Glomerular visceral epithelial cell (primary cell): ENCODE results near the gene KCNQ1.
A peak's percentile ranks its signal among the peaks of the same experiment; 100 is the strongest.

Source experiments
- DNase-seq: peaks from one replicate; pipeline ENCODE4 v3.0.0-alpha.2; 2016; ENCODE audit errors: extremely low spot score

The KCNQ1 gene, protein sequence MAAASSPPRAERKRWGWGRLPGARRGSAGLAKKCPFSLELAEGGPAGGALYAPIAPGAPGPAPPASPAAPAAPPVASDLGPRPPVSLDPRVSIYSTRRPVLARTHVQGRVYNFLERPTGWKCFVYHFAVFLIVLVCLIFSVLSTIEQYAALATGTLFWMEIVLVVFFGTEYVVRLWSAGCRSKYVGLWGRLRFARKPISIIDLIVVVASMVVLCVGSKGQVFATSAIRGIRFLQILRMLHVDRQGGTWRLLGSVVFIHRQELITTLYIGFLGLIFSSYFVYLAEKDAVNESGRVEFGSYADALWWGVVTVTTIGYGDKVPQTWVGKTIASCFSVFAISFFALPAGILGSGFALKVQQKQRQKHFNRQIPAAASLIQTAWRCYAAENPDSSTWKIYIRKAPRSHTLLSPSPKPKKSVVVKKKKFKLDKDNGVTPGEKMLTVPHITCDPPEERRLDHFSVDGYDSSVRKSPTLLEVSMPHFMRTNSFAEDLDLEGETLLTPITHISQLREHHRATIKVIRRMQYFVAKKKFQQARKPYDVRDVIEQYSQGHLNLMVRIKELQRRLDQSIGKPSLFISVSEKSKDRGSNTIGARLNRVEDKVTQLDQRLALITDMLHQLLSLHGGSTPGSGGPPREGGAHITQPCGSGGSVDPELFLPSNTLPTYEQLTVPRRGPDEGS

DNA sequence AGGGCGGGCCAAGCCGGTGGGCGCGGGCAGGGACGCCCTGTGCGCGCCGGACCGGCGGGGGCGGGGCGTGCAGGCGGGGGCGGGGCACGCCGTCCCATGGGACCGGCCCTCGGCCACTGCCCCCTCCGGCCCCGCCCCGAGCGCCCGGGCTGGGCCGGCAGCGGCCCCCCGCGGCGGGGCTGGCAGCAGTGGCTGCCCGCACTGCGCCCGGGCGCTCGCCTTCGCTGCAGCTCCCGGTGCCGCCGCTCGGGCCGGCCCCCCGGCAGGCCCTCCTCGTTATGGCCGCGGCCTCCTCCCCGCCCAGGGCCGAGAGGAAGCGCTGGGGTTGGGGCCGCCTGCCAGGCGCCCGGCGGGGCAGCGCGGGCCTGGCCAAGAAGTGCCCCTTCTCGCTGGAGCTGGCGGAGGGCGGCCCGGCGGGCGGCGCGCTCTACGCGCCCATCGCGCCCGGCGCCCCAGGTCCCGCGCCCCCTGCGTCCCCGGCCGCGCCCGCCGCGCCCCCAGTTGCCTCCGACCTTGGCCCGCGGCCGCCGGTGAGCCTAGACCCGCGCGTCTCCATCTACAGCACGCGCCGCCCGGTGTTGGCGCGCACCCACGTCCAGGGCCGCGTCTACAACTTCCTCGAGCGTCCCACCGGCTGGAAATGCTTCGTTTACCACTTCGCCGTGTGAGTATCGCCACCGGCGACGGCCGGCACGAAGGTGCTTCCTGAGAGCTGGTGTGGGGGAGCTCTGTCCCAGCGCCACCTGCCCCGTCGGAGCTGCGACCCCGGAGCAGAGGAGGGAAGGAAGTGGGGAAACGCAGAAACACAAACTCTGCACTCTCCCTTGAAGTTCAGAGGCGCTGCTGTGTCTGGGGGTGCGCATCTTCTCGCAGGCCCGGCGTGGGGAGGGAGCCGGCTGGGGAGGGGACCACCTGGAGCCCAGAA, at the start of gene KCNQ1:
TSS of gene KCNQ1 (plus strand) at position 188 of the 925 bp plus-strand sequence. CDS start at position 279, 91 bp downstream.
- DNase-seq, result peak; percentile 17

DNA sequence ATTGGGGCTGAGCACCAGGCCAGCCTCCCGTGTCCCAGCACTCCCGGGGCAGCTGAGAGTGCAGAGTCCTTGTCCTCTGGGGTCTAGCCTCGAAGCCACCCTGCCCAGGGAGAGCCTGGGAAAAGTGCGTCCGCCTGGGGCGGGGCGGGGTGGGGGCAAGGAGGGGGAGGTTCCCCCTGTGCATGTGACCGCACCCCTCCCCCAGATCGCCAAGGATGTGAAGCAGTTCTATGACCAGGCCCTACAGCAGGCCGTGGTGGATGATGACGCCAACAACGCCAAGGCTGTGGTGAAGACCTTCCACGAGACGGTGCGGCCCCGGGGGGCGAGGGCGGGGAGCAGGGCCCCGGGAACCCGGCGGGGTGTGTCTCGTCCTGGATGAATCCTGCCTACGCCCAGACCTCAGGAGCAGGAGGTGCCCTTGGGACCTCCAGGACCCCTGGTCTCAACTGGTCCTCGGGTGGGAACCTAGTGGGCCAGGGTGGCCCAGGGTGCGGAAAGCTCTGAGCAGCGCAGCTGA, 49.5 kb upstream of the KCNQ1 start:
- DNase-seq, result no peak

DNA sequence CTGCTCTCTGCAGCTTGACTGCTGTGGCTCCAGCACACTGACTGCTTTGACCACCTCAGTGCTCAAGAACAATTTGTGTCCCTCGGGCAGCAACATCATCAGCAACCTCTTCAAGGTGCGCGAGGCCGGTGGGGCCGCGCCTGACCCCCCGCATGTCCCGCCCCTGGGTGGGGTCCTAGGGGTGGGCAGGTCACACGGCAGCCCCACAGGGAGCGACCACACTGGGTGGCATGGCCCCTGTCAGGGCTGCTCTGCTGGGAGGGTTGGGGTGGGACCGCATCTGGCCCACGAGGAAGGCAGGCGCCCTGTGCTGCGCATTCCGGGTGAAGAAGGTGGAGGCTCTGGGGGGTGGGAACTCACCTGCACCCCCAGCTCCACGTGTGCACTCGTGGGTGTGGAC, 49.0 kb upstream of the KCNQ1 start:
- DNase-seq, result no peak

DNA sequence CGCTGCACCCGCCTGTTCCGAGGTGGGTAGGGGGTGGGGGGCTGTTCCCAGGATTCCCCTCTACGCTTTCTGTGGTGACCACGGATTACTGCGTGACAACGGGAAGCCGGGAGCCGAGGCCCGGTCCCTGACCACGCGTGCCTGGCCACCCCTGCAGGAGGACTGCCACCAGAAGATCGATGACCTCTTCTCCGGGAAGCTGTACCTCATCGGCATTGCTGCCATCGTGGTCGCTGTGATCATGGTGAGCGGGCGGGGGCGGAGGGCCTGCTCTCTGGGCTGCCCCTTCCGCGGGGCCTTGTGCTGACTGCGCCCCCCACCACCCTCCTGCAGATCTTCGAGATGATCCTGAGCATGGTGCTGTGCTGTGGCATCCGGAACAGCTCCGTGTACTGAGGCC, 48.3 kb upstream of the KCNQ1 start:
- DNase-seq, result no peak

DNA sequence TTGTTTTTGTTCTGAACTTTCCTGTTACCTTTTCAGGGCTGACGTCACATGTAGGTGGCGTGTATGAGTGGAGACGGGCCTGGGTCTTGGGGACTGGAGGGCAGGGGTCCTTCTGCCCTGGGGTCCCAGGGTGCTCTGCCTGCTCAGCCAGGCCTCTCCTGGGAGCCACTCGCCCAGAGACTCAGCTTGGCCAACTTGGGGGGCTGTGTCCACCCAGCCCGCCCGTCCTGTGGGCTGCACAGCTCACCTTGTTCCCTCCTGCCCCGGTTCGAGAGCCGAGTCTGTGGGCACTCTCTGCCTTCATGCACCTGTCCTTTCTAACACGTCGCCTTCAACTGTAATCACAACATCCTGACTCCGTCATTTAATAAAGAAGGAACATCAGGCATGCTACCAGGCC, 47.8 kb upstream of the KCNQ1 start:
- DNase-seq, result no peak

DNA sequence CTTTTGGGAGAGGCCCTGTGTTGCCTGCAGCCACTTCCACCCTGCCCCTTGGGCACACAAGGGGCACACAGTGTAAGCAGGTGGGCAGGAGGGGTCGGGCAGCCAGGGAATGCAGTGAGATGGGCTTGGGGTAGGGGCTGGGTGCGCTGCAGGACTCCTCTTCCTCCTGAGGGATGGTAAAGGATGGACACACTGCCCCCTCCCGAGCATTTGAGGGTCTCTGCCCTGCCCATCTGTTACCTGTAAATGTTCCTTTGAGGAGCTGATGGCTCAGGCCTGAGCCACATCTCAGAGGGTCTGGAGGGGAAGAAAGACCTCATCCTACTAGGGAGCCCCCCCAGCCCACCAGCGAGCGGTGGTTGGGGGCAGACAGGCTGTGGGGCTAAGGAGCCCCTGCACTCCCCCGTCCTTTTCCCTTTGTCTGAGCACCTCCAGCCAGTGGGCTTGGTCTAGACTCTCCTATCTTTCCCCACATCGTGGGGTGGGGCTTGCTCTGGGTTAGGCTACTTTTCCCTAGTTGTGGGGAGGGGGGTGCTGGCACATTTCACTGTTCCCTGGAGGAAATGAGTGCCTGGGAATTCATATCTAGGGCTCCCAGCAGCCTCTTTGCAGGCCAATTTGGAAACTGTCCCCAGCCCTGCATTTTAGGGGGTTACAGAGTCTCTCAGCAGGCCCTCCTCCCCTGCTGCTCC, 46.0 kb upstream of the KCNQ1 start:
- DNase-seq, result no peak

DNA sequence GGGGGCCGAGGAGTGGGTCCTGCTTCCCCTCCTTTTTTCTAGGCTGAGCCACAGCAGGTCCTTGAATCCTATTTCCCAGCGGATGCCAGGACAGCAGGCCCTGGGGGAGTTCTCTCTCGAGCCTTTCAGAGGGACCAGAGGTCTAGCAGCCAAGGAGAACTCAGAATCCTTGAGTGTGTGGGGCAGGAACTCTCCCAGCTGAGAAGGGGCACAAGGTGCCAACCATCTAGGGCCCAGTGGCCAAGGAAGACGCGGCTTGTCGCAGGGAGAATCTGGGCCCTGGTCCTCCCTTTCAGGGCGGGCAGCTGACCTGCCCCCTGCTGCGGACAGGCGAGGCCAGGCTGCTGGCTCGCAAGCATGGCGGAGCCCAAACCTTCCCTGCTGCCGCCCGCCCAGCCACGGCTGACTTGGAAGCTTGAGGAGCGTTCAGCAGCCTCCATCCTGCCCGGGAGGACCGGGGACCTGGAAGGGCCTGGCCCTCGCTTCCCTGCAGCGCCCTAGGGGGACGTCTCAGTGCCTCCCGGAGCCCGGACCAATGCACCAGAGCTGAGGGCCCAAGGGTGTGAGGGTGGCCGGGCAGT, 45.2 kb upstream of the KCNQ1 start:
- DNase-seq, result no peak

DNA sequence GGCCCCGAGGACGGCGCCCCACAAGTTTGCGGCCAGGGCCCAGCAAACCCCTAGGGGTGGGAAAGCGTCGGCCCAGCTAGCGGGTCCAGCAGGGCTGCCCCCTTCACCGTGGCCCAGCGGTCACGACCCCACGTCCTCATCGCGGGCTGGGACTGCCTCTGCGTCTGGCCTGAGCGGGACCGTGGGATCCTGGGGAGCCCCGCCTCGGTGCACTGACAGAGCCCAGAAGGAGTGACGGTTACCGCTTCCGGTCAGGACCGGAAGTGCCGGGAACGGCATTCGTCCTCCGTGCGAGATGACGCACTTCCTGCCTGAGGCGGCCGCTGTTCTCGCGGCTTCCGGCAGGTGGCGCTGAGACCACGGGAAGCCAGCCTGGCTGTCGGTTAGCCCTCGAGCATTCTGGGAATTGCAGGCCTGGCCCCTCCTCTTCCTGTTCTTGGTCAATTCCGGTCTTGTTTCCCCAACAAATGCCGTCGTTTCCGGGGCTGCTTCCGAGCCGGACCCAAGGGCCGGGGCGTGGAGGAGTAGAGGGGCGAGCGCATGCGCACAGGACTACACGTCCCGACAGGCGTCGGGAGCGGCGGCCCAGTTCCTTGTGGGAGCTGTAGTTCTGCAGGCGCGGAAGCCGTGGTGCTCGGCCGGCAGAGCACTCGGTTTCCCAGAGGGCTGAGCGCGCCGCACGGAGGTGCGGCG, 44.6 kb upstream of the KCNQ1 start, which contains the start of gene TSSC4:
TSS of gene TSSC4 (plus strand) at position 682 of the 693 bp plus-strand sequence. CDS start 1,884 bp downstream, outside the sequence.
- DNase-seq, result peak; percentile 100

DNA sequence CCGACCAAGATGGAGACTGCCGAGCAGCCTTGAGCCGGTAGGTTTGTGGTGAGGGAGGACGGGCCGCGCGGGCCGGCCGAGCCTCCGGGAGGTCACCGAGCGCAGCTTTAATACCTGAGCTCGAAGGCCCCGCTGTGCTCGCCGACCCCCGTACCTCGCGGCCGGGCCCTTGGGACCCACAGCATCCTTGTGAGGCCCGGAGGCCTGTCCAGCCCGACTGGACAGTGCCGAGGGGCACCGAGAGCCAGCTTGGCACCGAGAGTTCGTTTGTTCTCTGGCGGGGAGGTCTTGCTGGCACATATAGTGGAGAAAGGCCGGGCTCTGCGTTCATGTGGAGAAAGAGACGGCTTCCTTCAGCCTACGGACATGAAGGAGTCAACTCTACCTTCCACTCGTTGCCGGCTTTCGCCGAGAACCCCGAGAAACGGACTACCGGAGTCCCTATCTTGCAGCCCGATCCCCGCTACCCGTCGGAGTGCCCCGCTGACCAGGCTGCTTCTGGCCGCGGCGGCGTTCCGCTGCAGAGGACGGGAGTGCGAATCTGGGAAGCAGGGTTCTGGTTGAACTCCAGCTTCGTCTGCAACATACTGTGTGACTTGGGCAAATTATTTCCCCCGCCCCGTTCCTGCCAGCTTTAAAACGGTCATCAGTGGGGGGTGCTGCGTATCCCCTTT, 43.9 kb upstream of the KCNQ1 start:
- DNase-seq, result no peak

DNA sequence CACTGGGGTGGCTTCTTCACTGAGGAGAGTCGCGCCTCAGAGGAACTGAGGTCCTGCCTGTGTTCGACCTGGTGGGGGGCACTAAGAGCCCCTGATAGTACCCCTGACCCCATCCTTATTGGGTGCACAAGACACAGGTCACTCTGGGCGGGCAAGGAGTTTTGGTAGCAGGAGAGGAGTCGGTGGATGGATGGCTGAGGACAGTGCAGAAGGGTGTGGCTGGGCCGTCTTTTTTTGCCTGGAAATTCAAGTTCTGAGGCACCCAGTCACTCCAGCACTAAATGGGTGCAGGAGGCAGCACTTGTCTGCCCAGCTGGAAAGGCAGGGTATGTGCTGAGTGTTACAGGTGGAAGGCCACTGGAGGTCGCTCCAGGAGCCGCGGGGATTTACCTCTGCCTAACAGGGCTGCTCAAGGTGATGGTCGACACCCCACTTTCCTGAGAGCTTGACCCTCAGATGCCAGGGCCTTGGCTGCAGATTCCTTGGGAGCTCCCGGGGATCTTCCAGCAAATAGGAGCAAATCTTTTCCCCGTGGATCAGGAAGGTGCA, 43.3 kb upstream of the KCNQ1 start:
- no peak for DNase-seq

DNA sequence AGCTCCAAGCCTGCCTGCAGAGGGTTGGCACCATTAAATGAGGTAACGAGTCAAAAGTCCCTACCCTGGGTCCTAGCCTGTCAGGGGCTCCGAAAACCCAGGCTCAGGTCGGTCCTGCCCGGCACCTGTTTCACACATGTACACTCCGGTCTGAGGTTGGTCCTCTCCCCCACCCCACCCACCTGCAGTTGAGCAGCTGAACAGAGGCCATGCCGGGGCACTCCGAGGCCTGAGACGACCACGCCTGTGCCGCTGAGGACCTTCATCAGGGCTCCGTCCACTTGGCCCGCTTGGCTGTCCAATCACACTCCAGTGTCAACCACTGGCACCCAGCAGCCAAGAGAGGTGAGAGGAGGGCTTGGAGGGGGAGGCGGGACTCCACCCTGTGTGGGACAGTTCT, 42.7 kb upstream of the KCNQ1 start:
- no peak for DNase-seq

DNA sequence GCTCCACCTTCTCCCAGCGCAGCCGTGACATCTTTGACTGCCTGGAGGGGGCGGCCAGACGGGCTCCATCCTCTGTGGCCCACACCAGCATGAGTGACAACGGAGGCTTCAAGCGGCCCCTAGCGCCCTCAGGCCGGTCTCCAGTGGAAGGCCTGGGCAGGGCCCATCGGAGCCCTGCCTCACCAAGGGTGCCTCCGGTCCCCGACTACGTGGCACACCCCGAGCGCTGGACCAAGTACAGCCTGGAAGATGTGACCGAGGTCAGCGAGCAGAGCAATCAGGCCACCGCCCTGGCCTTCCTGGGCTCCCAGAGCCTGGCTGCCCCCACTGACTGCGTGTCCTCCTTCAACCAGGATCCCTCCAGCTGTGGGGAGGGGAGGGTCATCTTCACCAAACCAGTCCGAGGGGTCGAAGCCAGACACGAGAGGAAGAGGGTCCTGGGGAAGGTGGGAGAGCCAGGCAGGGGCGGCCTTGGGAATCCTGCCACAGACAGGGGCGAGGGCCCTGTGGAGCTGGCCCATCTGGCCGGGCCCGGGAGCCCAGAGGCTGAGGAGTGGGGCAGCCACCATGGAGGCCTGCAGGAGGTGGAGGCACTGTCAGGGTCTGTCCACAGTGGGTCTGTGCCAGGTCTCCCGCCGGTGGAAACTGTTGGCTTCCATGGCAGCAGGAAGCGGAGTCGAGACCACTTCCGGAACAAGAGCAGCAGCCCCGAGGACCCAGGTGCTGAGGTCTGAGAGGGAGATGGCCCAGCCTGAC, 41.7 kb upstream of the KCNQ1 start:
- no peak for DNase-seq

DNA sequence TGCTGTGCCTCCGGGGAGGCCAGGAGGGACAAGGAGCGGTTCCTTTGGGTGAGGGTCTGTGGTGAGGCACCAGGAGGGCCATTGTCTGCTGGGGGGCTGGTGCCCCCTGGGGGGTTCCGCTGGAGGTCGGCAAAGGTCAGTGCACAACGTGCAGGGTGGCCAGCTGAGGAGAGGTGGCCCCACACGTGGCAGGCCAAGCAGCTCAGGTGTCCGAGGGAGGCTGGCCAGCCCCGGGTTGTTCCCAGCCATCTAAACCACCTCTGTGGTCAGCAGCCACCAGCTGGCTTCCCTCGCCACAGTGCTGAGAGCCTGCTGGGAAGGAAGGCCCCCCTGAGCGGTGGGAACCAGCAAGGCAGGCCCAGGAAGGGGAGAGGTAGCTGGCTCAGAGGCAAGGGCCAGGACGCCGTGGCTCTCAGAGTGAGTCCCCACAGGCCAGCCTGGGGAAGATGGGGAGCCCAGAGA, 40.0 kb upstream of the KCNQ1 start:
- no peak for DNase-seq

DNA sequence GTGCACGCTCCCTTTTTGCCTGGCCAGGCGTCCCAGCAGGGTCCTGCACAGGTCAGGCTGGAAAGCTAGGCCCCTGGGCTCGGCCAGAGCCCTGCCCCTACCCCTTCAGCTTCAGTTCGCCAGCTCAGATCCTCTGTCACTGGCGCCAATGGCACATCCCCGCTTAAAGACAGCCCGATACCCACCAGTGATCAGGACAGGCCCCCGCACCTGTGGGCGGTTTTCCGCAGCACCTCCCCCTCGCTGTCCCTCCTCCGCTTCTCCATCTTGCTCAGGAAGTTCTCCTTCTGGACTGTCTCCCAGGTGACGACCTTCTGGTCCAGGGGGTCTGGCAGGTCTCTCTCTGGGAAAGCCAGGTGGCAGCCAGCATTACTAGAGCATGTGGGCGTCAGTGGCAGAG, 38.4 kb upstream of the KCNQ1 start:
- no peak for DNase-seq

DNA sequence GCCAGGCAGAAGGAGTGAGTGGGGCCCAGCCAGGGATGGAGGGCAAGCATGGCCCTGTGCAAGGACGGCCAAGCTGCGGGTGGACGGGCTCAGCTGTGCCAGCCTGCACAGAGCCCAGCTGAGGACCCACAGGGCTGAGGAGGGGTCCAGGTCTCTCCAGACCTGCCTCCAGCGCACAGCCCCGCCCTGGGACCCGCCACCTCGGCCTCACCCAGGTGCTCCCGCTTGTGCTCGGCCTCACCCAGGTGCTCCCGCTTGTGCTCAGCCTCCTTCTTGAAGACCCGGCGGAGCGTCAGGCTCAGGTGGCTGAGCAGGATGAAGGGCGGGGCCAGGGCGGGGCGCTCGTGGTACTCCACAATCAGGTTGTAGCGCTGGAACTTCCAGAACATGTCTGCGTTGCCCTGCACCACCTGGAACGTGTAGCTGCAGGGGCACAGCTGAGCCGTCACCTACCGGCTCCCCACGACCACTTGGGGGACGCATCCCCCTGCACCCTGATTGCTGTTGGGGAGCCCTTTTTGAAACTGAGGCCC, 37.9 kb upstream of the KCNQ1 start:
- no peak for DNase-seq

DNA sequence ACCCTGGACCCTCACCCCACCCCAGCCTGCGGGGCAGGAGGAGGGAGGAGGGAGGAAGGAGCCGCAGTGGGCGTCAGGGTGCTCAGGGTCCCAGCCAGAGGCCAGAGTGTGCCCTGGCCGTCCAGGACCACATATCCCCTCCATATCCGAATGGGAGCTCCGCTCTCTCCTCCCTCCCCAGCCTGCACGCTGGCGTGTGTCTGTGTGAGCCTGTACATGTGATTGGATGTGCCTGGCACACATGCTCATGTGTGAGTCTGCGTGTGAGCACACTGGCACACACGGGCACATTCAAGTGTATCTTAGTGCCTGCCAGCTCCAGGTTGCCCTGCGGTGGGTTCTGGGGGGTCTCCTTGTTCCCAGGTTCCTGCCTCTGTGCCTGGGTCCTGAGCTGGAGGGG, 36.1 kb upstream of the KCNQ1 start:
- no peak for DNase-seq

DNA sequence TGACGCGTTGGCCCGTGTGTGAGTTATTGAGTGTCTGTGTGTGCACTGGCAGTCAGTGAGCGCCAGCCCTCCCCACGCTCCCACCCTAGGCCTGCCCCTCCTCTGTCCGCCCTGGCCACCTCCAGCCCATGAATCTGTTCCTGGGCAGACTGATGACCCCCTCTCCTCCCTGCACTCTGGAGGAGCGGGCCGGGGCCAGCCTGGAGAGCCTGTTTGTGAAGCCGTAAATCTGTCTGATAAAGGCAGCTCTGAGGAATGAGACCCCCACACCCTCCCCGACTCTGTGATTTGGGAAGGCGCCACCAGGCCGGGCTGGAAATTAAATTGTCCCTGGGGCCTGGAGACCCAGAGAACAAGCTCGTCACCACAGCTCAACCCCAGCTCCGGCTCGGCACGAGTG, 35.7 kb upstream of the KCNQ1 start:
- no peak for DNase-seq
